ENCODE data around the gene KRTAP9-7. TPM values are rescaled to one million over a fixed set of nuclear protein-coding genes. Genes with fewer than 3 reads are reported as not detected.

Gene KRTAP9-7
- total and polyA plus RNA-seq, 2 donors (not counting 3 experiments of a cell fraction or from before 2014, with no cell fraction given) = not detected

GRCh38 chr17:41315204-41315794, 39.8 kb downstream of the KRTAP9-7 start, which contains the start of gene KRTAP17-1:
Gene KRTAP17-1, minus strand, starts transcription at chr17:41315710. Its CDS starts 60 bp downstream, at chr17:41315650.
- dilution Hi-C loops (cut with MboI; ENCODE audit: extremely low pct_ligation_motif_present, low sequenced_read_pairs) = no loop called here

More at GRCh38 chr17:41315204-41315794, 39.8 kb downstream of the KRTAP9-7 start, which contains the start of gene KRTAP17-1:
- Histone ChIP-seq H3K9me3 (replicated peaks; ENCODE audit: control insufficient read depth, insufficient read depth, low read length) (no peaks in the 10 kb centered on the region), H2AFZ (ENCODE audit: low read depth, low read length) (no peak within 1 kb of the TSS), H3K27me3 (ENCODE audit: control insufficient read depth in 2 of 2, insufficient read depth in 2 of 2, low read length in 2 of 2) (peaks cover 0 to 2% of the 10 kb centered on the region in 2 experiments), H3K9me1 (replicated peaks; ENCODE audit: control insufficient read depth, extremely low read depth, insufficient read depth, low read length) (no peaks in the 10 kb centered on the region), H3K4me1 (ENCODE audit: control insufficient read depth, extremely low read depth, insufficient read depth, low read length) (no peaks in the 10 kb centered on the region), H4K20me1 (replicated peaks; ENCODE audit: control insufficient read depth, extremely low read depth, insufficient read depth, low read length) (no peaks in the 10 kb centered on the region), H3K4me2 (ENCODE audit: insufficient read depth, low read length) (no peak within 1 kb of the TSS), H3K36me3 (ENCODE audit: control insufficient read depth in 2 of 2, extremely low read depth in 1 of 2, insufficient read depth in 2 of 2, low read length in 2 of 2) (no peaks in the 10 kb centered on the region), H3K4me3 (replicated peaks in 1 of 3; ENCODE audit: insufficient read depth in 1 of 3, low read depth in 1 of 3, low read length in 3 of 3) (no peak within 1 kb of the TSS), H3K79me2 (ENCODE audit: control insufficient read depth, insufficient read depth, low read length) (no peaks in the 10 kb centered on the region), H3K27ac (ENCODE audit: insufficient read depth, low read depth, low read length) (no peak within 1 kb of the TSS), H3K9ac (replicated peaks; ENCODE audit: extremely low read depth, insufficient read depth, low read length) (no peak within 1 kb of the TSS)
- ChIA-PET POLR2A (no interaction called here), CTCF (no interaction called here)
- FAIRE-seq (no peak), DNase-seq (ENCODE audit: low read depth, low spot score) (no peak)
- BruUV-seq (replicated peaks) = no TSS peak
- intact Hi-C loops (cut with micrococcal nuclease) = no loop called here
- TF ChIP-seq CTCF (IDR thresholded peaks at IDR 0.05; ENCODE audit: extremely low read depth in 1 of 2, insufficient read depth in 1 of 2, low read depth in 1 of 2, low read length in 2 of 2) (no peak), MYC (IDR thresholded peaks at IDR 0.05; ENCODE audit: low read depth, low read length) (no peak), POLR2AphosphoS5 (IDR thresholded peaks at IDR 0.05; ENCODE audit: insufficient read depth, low read depth, low read length) (no peak)

All from endothelial cell of umbilical vein (primary cell).